NCI-H82 treated with DMSO at 0.1 percent for 48 hours (cell line): ENCODE data around the gene TTYH1.

Source experiments
- DNase-seq: peaks from one replicate; lab custom pipeline; 2025; ENCODE audit not compliant: unreplicated experiment; lab: John Stamatoyannopoulos, UW

Gene TTYH1

GRCh38 chr19:54391589-54392061, 23.6 kb upstream of the TTYH1 start:
- no peak for DNase-seq

- no peak for DNase-seq
These were observed 23.2 kb upstream of the TTYH1 start for GRCh38 chr19:54392105-54392504.

GRCh38 chr19:54393381-54393780, 21.9 kb upstream of the TTYH1 start:
- no peak for DNase-seq

GRCh38 chr19:54395685-54396084, 19.6 kb upstream of the TTYH1 start:
- no peak for DNase-seq

- no peak for DNase-seq
These were observed 16.1 kb upstream of the TTYH1 start for GRCh38 chr19:54399189-54399588.

- no peak for DNase-seq
These were observed 14.4 kb upstream of the TTYH1 start for GRCh38 chr19:54400913-54401312.

- no peak for DNase-seq
These were observed 12.2 kb upstream of the TTYH1 start for GRCh38 chr19:54403054-54403453.

- DNase-seq, result no peak
These were observed 9.6 kb upstream of the TTYH1 start for GRCh38 chr19:54405628-54406027.

- no peak for DNase-seq
These were observed 7.5 kb upstream of the TTYH1 start for GRCh38 chr19:54407780-54408179.

- DNase-seq, result no peak
These were observed 6.7 kb upstream of the TTYH1 start for GRCh38 chr19:54408456-54409026.

GRCh38 chr19:54411033-54411432, 4.2 kb upstream of the TTYH1 start:
- no peak for DNase-seq

GRCh38 chr19:54412877-54413276, 2.4 kb upstream of the TTYH1 start:
- no peak for DNase-seq

- DNase-seq, result no peak
These were observed 1.1 kb upstream of the TTYH1 start for GRCh38 chr19:54414156-54414555.

GRCh38 chr19:54415901-54416673, 823 bp downstream of the TTYH1 start:
- DNase-seq, result no peak

- DNase-seq, result no peak
These were observed 1.6 kb downstream of the TTYH1 start for GRCh38 chr19:54416695-54417491.

GRCh38 chr19:54418030-54418929, 3.0 kb downstream of the TTYH1 start:
- no peak for DNase-seq

GRCh38 chr19:54418930-54419800, 3.9 kb downstream of the TTYH1 start:
- DNase-seq, result no peak

GRCh38 chr19:54420068-54420382, 4.8 kb downstream of the TTYH1 start:
- DNase-seq, result no peak

- no peak for DNase-seq
These were observed 5.3 kb downstream of the TTYH1 start for GRCh38 chr19:54420383-54421168.
